Gastroesophageal sphincter (tissue), 3 donors: ENCODE results near the gene MKS1.

ENCODE experiments used
- POLR2A ChIP-seq, 2 donors: fragments of 450-650 bp; IDR thresholded peaks; one replicate each; pipeline ENCODE4 v1.6.1; 2017; ENCODE audit warnings: antibody characterized with exemption in 2 of 2, mild to moderate bottlenecking in 2 of 2, moderate library complexity in 1 of 2
- POLR2AphosphoS5 ChIP-seq: sonication (generic); formaldehyde crosslinking; IDR thresholded peaks from one replicate; pipeline ENCODE4 v1.6.1; 2017; ENCODE audit warnings: antibody characterized with exemption
- TF ChIP-seq, protein P1 (sequence below), 4 experiments: fragments of 200-600 bp in 2 of 4; fragments of 450-650 bp in 2 of 4; sonication (generic) in 1 of 4; IDR thresholded peaks; one replicate each; pipeline ENCODE4 v1.5.1; 2017 to 2019; ENCODE audit warnings: antibody characterized with exemption in 4 of 4, mild to moderate bottlenecking in 2 of 4, moderate library complexity in 2 of 4

DNA sequence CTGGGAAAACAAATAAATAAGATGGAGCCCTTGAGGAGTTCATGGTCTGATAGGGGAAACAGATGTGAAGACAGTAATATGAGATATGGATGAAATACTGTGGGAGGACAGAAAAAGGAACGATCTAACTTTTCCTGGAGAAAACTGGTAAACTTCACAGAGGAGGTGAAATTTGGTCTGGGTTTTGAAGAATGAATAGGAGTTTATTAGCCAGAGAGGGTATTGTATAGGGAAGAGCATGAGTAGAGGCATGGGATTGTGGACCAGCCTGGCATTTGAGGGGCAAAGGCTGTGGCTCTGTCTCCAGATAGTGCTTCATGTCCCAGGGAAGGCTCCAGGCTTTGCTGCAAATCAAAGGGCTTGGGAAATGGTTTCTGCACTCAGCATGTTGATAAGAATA is 20.9 kb upstream of the MKS1 start:
- TF ChIP-seq POLR2A (IDR thresholded peaks at IDR 0.05) (no peak), POLR2AphosphoS5 (no peak)
- TF ChIP-seq, protein P1, sequence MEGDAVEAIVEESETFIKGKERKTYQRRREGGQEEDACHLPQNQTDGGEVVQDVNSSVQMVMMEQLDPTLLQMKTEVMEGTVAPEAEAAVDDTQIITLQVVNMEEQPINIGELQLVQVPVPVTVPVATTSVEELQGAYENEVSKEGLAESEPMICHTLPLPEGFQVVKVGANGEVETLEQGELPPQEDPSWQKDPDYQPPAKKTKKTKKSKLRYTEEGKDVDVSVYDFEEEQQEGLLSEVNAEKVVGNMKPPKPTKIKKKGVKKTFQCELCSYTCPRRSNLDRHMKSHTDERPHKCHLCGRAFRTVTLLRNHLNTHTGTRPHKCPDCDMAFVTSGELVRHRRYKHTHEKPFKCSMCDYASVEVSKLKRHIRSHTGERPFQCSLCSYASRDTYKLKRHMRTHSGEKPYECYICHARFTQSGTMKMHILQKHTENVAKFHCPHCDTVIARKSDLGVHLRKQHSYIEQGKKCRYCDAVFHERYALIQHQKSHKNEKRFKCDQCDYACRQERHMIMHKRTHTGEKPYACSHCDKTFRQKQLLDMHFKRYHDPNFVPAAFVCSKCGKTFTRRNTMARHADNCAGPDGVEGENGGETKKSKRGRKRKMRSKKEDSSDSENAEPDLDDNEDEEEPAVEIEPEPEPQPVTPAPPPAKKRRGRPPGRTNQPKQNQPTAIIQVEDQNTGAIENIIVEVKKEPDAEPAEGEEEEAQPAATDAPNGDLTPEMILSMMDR (IDR thresholded peaks at IDR 0.05) = no peak
